Hematopoietic multipotent progenitor cell treated with erythropoietin and hydrocortisone succinate and interleukin-3 and kit ligand, for 8 days (in vitro differentiated cells): ENCODE measurements around the gene SEMA3C.

Experiments
- DNase-seq: peaks from one replicate; pipeline ENCODE4 v3.0.0-alpha.2; 2015

SEMA3C gene

GRCh38 chr7:80726666-80727065 is 192.2 kb downstream of the SEMA3C start:
- no peak for DNase-seq

GRCh38 chr7:80725181-80725611 is 193.7 kb downstream of the SEMA3C start:
- no peak for DNase-seq

GRCh38 chr7:80724249-80724871 is 194.5 kb downstream of the SEMA3C start:
- DNase-seq, result no peak

- no peak for DNase-seq
These were observed 196.1 kb downstream of the SEMA3C start for GRCh38 chr7:80722616-80723195.

- DNase-seq, result no peak
These were observed 196.8 kb downstream of the SEMA3C start for GRCh38 chr7:80721883-80722615.

- no peak for DNase-seq
These were observed 198.7 kb downstream of the SEMA3C start for GRCh38 chr7:80720146-80720545.

GRCh38 chr7:80719261-80719660 is 199.6 kb downstream of the SEMA3C start:
- DNase-seq, result no peak

GRCh38 chr7:80711531-80711930 is 207.3 kb downstream of the SEMA3C start:
- no peak for DNase-seq

- DNase-seq, result peak; percentile 28
These were observed 210.7 kb downstream of the SEMA3C start for GRCh38 chr7:80708123-80708522.

- DNase-seq, result no peak
These were observed 211.5 kb downstream of the SEMA3C start for GRCh38 chr7:80707318-80707717.

GRCh38 chr7:80705130-80705781 is 213.6 kb downstream of the SEMA3C start:
- no peak for DNase-seq

GRCh38 chr7:80703272-80703671 is 215.6 kb downstream of the SEMA3C start:
- DNase-seq, result no peak

GRCh38 chr7:80699721-80700256 is 219.1 kb downstream of the SEMA3C start:
- DNase-seq, result no peak

- DNase-seq, result peak; percentile 70
These were observed 219.7 kb downstream of the SEMA3C start for GRCh38 chr7:80699045-80699638.
